ENCODE data around the gene MED15. TPM values are rescaled to one million over a fixed set of nuclear protein-coding genes. Genes with fewer than 3 reads are reported as not detected.
A peak's percentile ranks its signal among the peaks of the same experiment; 100 is the strongest.

The MED15 gene
- polyA plus RNA-seq, 2 of the 4 experiments (the other 2 are of a cell fraction): 10.7 to 29.7 TPM

DNA sequence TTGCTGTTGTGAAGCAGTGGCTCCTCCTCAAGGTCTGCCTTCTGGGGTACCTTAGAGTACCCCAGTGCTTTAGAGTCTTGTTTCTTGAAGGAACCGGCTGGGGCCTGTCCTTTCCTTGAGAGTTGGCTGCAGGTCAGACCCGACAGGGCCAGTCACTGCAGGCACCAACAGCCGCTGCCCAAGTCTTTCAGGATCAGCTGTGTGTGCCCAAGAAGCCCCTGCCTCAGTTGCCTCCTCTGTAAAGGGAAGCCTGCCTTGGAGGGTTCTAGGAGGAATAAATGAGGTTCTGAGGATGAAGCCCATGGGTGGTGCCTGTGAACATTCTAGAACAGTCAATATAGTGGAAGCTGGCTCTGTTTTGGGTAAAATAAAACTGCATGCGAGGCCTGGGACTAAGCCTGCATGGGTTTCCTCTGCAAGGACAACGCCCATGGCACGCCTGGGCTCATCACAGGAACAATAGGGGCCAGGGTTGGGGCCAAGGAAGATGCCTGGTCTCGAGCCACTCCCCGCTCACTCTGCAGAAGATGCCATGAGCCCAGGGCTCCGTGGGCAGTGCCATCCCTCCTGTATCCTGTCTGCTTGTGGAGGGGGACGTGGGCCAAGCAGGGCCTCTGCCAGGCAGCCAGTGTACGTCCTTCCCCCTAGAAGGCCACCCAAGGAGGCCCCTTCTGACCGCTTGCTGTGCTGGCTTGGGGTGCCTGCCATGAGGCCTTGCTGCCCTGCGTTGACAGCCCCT lies 81.6 kb downstream of the MED15 start:
- WGBS (ENCODE audit: missing lambda C conversion rate): 89% methylated on average over 9 of the region's 13 CpGs
- ATAC-seq (peak in 1 of 2 experiments; percentile 11; a peak in 3 of 6 replicates), DNase-seq (ENCODE audit: low read depth in 1 of 2, low spot score in 1 of 2) (no peak), FAIRE-seq (no peak)
- H3K4me2 ChIP-seq: no peak overlapping the region
- H3K4me3 ChIP-seq: no peak overlapping the region
- TF ChIP-seq, protein P1, sequence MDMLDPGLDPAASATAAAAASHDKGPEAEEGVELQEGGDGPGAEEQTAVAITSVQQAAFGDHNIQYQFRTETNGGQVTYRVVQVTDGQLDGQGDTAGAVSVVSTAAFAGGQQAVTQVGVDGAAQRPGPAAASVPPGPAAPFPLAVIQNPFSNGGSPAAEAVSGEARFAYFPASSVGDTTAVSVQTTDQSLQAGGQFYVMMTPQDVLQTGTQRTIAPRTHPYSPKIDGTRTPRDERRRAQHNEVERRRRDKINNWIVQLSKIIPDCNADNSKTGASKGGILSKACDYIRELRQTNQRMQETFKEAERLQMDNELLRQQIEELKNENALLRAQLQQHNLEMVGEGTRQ (IDR thresholded peaks at IDR 0.05): no peak
- TF ChIP-seq HDAC2 (IDR thresholded peaks at IDR 0.05) (no peak), RAD21 (conservative IDR thresholded peaks at IDR 0.05 in 1 of 2, IDR thresholded peaks at IDR 0.05 in 1 of 2) (no peak), EHMT2 (IDR thresholded peaks at IDR 0.05; ENCODE audit: low read depth) (no peak), RCOR1 (IDR thresholded peaks at IDR 0.05; ENCODE audit: low read depth, low read length) (no peak), CBX8 (IDR thresholded peaks at IDR 0.05) (no peak), ESRRA (IDR thresholded peaks at IDR 0.05; ENCODE audit: borderline replicate concordance, low read length) (no peak), KDM5A (IDR thresholded peaks at IDR 0.05) (no peak), ZFP36 (IDR thresholded peaks at IDR 0.05; ENCODE audit: borderline replicate concordance, partially characterized antibody) (no peak), MAZ (IDR thresholded peaks at IDR 0.05; ENCODE audit: borderline replicate concordance, low read depth, low read length) (no peak), MYC (IDR thresholded peaks at IDR 0.05; ENCODE audit: borderline replicate concordance, low read length) (no peak), CHD2 (IDR thresholded peaks at IDR 0.05; ENCODE audit: low read length, partially characterized antibody) (no peak), ZNF302 (CRISPR knock-in tag; IDR thresholded peaks at IDR 0.05) (no peak), ZSCAN20 (CRISPR knock-in tag; IDR thresholded peaks at IDR 0.05) (no peak), BHLHE40 (IDR thresholded peaks at IDR 0.05; ENCODE audit: low read depth, low read length) (no peak), NFE2L2 (conservative IDR thresholded peaks at IDR 0.05; ENCODE audit: low read length) (no peak), POLR2AphosphoS2 (conservative IDR thresholded peaks at IDR 0.05; ENCODE audit: low read length) (no peak)
- TF ChIP-seq, protein P2, sequence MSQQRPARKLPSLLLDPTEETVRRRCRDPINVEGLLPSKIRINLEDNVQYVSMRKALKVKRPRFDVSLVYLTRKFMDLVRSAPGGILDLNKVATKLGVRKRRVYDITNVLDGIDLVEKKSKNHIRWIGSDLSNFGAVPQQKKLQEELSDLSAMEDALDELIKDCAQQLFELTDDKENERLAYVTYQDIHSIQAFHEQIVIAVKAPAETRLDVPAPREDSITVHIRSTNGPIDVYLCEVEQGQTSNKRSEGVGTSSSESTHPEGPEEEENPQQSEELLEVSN (IDR thresholded peaks at IDR 0.05; ENCODE audit: borderline replicate concordance, low read depth): no peak
- TF ChIP-seq, protein P3, sequence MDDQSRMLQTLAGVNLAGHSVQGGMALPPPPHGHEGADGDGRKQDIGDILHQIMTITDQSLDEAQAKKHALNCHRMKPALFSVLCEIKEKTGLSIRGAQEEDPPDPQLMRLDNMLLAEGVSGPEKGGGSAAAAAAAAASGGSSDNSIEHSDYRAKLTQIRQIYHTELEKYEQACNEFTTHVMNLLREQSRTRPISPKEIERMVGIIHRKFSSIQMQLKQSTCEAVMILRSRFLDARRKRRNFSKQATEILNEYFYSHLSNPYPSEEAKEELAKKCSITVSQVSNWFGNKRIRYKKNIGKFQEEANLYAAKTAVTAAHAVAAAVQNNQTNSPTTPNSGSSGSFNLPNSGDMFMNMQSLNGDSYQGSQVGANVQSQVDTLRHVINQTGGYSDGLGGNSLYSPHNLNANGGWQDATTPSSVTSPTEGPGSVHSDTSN (IDR thresholded peaks at IDR 0.05): no peak
- POLR2A ChIA-PET: no interaction called here
- no peak overlapping the region for H3K27ac ChIP-seq
- H3K9me3 ChIP-seq: no peaks in the 10 kb centered on the region
- CTCF ChIA-PET: interaction anchor here (0.9 to 1.6 kb wide), 2 partner anchors 17 to 21 kb away, joined by 3 read pairs; no protein-coding TSS in a partner anchor
- no peaks in the 10 kb centered on the region for H3K4me1 ChIP-seq

DNA sequence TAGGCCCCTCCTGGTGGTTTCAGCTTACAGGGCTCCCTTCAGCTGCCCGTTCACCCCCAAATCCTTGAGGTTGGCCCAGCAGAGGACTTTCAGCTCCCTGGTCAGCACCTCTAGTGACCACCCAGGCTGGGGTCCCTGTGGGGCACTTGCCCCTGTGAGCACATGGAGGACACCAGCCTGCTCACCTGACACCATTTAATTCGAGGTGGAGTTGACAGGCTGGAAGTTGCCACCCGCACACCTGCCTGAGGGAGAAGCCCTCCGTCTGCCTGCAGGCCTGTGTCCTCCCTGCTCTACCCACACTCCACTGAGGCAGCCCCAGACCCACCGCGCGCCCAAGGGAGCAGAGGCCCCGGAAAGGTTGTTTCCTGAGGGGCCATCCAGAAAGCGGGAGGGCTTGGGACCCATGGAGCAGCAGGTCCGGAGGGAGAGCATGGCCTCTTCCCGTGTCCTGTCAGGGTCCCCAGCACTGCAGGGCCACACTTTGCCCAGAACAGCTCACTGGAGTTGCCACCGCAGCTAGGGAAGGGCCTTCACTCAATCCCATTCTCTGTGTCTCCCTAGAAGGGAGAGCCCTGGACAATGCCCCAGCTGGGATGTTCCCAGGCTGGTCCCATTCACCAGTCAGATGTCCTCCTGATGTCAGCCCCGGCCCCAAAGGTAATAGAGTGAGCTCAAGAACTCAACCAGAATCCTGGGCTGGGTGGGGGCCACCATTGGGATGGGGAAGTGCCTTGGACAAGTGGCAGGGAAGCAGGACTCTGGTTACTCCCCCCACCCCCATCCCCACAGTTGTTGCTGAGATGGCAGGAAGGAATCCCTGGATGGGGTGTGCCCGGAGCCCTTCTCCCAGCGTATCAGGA lies 82.4 kb downstream of the MED15 start:
- H3K27ac ChIP-seq: no peak overlapping the region
- POLR2A ChIA-PET: no interaction called here
- 81% methylated on average over 4 of the region's 15 CpGs for WGBS (ENCODE audit: missing lambda C conversion rate)
- CTCF ChIA-PET: no interaction called here
- no peak overlapping the region for H3K4me2 ChIP-seq
- no peak overlapping the region for H3K4me3 ChIP-seq
- H3K9me3 ChIP-seq: no peaks in the 10 kb centered on the region
- peak in 1 of 2 experiments; percentile 20; a peak in 3 of 6 replicates for ATAC-seq
- TF ChIP-seq HOXA7 (CRISPR knock-in tag; IDR thresholded peaks at IDR 0.05) (no peak), TFCP2L1 (CRISPR knock-in tag; IDR thresholded peaks at IDR 0.05) (no peak), CHD2 (IDR thresholded peaks at IDR 0.05; ENCODE audit: low read length, partially characterized antibody) (no peak), EHMT2 (IDR thresholded peaks at IDR 0.05; ENCODE audit: low read depth) (no peak), FOSB (CRISPR knock-in tag; IDR thresholded peaks at IDR 0.05) (no peak), JUNB (IDR thresholded peaks at IDR 0.05) (no peak), BHLHE40 (IDR thresholded peaks at IDR 0.05; ENCODE audit: low read depth, low read length) (no peak), CEBPB (IDR thresholded peaks at IDR 0.05) (no peak), POLR2A (IDR thresholded peaks at IDR 0.05; ENCODE audit: low read length) (no peak), NR3C1 (IDR thresholded peaks at IDR 0.05) (no peak), MYC (IDR thresholded peaks at IDR 0.05; ENCODE audit: borderline replicate concordance, low read length) (no peak), NPAS2 (CRISPR knock-in tag; IDR thresholded peaks at IDR 0.05; ENCODE audit: borderline replicate concordance) (no peak), MAZ (IDR thresholded peaks at IDR 0.05; ENCODE audit: borderline replicate concordance, low read depth, low read length) (no peak)
- TF ChIP-seq, protein P4, sequence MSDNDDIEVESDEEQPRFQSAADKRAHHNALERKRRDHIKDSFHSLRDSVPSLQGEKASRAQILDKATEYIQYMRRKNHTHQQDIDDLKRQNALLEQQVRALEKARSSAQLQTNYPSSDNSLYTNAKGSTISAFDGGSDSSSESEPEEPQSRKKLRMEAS (IDR thresholded peaks at IDR 0.05): no peak
- TF ChIP-seq, protein P5, sequence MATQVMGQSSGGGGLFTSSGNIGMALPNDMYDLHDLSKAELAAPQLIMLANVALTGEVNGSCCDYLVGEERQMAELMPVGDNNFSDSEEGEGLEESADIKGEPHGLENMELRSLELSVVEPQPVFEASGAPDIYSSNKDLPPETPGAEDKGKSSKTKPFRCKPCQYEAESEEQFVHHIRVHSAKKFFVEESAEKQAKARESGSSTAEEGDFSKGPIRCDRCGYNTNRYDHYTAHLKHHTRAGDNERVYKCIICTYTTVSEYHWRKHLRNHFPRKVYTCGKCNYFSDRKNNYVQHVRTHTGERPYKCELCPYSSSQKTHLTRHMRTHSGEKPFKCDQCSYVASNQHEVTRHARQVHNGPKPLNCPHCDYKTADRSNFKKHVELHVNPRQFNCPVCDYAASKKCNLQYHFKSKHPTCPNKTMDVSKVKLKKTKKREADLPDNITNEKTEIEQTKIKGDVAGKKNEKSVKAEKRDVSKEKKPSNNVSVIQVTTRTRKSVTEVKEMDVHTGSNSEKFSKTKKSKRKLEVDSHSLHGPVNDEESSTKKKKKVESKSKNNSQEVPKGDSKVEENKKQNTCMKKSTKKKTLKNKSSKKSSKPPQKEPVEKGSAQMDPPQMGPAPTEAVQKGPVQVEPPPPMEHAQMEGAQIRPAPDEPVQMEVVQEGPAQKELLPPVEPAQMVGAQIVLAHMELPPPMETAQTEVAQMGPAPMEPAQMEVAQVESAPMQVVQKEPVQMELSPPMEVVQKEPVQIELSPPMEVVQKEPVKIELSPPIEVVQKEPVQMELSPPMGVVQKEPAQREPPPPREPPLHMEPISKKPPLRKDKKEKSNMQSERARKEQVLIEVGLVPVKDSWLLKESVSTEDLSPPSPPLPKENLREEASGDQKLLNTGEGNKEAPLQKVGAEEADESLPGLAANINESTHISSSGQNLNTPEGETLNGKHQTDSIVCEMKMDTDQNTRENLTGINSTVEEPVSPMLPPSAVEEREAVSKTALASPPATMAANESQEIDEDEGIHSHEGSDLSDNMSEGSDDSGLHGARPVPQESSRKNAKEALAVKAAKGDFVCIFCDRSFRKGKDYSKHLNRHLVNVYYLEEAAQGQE (IDR thresholded peaks at IDR 0.05): no peak
- no peak for FAIRE-seq
- H3K4me1 ChIP-seq: no peaks in the 10 kb centered on the region
- no peak for DNase-seq (ENCODE audit: low read depth in 1 of 2, low spot score in 1 of 2)

Data from A549 (cell line).